SU-DHL-6 (cell line): ENCODE data around the gene KRT4.

Experiments
- H2AFZ ChIP-seq: fragments of 200-600 bp; sonication (generic); 2 replicates; pipeline ENCODE4 v1.6.1; 2014; ENCODE audit warnings: low read depth, mild to moderate bottlenecking, moderate library complexity, mixed read lengths, antibody characterized with exemption, low read length; ENCODE audit not compliant: severe bottlenecking
- H3F3A ChIP-seq: fragments of 200-600 bp; shearing (Covaris generic); 2 replicates; pipeline ENCODE4 v1.6.0; 2016; ENCODE audit warnings: antibody characterized with exemption, mild to moderate bottlenecking; ENCODE audit not compliant: insufficient read depth
- H3K27ac ChIP-seq: fragments of 200-600 bp; sonication (generic); 2 replicates; pipeline ENCODE4 v1.5.1; 2016; ENCODE audit warnings: low read depth, mild to moderate bottlenecking, low read length, moderate library complexity, mixed read lengths
- H3K27me3 ChIP-seq: fragments of 200-600 bp; sonication (generic), shearing (Covaris generic); 2 replicates; pipeline ENCODE4 v1.6.0; 2014; ENCODE audit warnings: mild to moderate bottlenecking, low read length
- H3K36me3 ChIP-seq: fragments of 200-600 bp; sonication (generic); 2 replicates; pipeline ENCODE4 v1.6.1; 2014; ENCODE audit warnings: mild to moderate bottlenecking, low read length, mixed read lengths
- H3K4me2 ChIP-seq: fragments of 300-600, 200-600 bp; shearing (Covaris generic), sonication (generic); 2 replicates; pipeline ENCODE4 v1.6.0; 2014; ENCODE audit warnings: low read length, low read depth, mild to moderate bottlenecking; ENCODE audit not compliant: poor library complexity, severe bottlenecking
- H3K4me3 ChIP-seq: fragments of 200-600 bp; sonication (generic); 2 replicates; pipeline ENCODE4 v1.5.1; 2014; ENCODE audit warnings: antibody characterized with exemption, low read length, mild to moderate bottlenecking, mixed read lengths; ENCODE audit not compliant: insufficient read depth, poor library complexity, severe bottlenecking
- H3K79me2 ChIP-seq: fragments of 200-600 bp; sonication (generic); 2 replicates; pipeline ENCODE4 v1.6.1; 2014; ENCODE audit warnings: mild to moderate bottlenecking, low read length, moderate library complexity; ENCODE audit not compliant: insufficient read depth
- H3K9ac ChIP-seq: fragments of 200-600 bp; sonication (generic); 2 replicates; pipeline ENCODE4 v1.7.0; 2014; ENCODE audit warnings: mild to moderate bottlenecking, low read length
- H3K9me2 ChIP-seq: fragments of 200-600 bp; sonication (generic); replicated peaks from 2 replicates; pipeline ENCODE4 v1.6.1; 2014; ENCODE audit warnings: low read length; ENCODE audit not compliant: insufficient read depth
- H3K9me3 ChIP-seq: fragments of 200-600 bp; sonication (generic); 2 replicates; pipeline ENCODE4 v1.6.1; 2014; ENCODE audit warnings: low read length, mixed read lengths; ENCODE audit not compliant: insufficient read depth
- H4K20me1 ChIP-seq: fragments of 200-600 bp; sonication (generic); 2 replicates; pipeline ENCODE4 v1.6.1; 2014; ENCODE audit warnings: low read depth, mild to moderate bottlenecking, antibody characterized with exemption, low read length, moderate library complexity, mixed read lengths
- CTCF ChIP-seq: fragments of 200-600 bp; sonication (generic); IDR thresholded peaks from one replicate; pipeline ENCODE4 v1.5.1; 2017; ENCODE audit warnings: antibody characterized with exemption, mild to moderate bottlenecking, low read length, moderate library complexity; ENCODE audit not compliant: insufficient read depth, poor library complexity, severe bottlenecking
- EZH2phosphoT487 ChIP-seq: fragments of 200-600 bp; sonication (generic), shearing (Covaris generic); conservative IDR thresholded peaks from 2 replicates; pipeline ENCODE4 v1.6.1; 2018; ENCODE audit warnings: mild to moderate bottlenecking, antibody characterized with exemption, low read length, moderate library complexity, mixed read lengths

KRT4 gene

DNA sequence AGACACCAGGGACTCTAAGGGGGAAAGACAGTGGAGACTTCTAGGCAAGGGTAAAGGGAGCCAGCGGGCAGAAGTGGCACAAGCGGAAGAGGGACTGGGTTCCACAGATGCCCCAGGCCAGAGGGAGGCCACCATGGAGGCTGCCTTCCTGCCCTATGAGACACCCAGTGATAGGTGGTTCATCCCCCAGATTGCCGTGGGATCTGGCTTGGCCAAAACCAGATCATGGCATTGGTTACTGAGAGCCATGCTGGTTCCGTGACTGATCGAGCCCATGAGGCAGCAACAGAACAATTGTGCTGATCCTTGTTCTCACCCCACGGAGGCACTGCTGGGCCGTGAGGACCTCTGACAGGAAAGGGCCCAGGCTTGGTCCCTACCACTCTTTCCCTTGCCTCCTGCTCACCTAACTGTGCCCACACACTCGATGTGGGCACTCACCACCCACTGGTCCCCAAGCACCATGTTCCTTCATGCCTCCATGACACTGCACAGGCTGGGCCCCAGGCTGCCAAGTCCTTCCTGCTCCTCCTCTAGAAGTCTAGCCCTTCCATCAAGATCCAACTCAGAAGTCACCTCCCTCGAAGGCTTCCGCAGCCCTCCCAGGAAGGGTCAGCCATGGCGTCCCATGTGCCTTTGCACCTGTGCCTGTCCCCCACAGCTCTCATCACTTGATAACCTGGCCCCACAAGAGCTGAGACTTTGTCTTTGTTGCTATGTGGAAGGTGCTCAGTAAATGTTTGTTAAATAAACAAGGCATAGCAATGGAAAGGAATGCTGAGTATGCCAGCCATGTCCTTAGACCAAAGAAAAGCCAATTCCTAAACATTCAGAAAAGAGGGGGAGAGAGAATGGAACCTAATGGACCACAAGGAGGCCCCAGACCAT lies 12.9 kb upstream of the KRT4 start:
- Histone ChIP-seq H3K9ac (no peak overlapping the region), H3F3A (no peaks in the 10 kb centered on the region), H3K4me2 (no peak overlapping the region), H2AFZ (no peak overlapping the region), H3K4me3 (no peak overlapping the region), H3K9me2 (no peaks in the 10 kb centered on the region), H3K36me3 (no peaks in the 10 kb centered on the region), H3K27ac (no peak overlapping the region), H3K9me3 (no peaks in the 10 kb centered on the region), H3K27me3 (0 out of 2 replicates have a peak, but pooled peaks cover 4% of the 10 kb centered on the region), H3K79me2 (no peaks in the 10 kb centered on the region), H4K20me1 (no peaks in the 10 kb centered on the region)
- TF ChIP-seq EZH2phosphoT487 (no peak), CTCF (no peak)

GRCh38 chr12:52825961-52826360 lies 12.0 kb upstream of the KRT4 start:
- H3K27me3 ChIP-seq, result 0 out of 2 replicates have a peak, but pooled peaks cover 4% of the 10 kb centered on the region
- no peaks in the 10 kb centered on the region for H4K20me1 ChIP-seq
- H3K9ac ChIP-seq, result no peak overlapping the region
- no peaks in the 10 kb centered on the region for H3K36me3 ChIP-seq
- no peaks in the 10 kb centered on the region for H3K79me2 ChIP-seq
- no peak overlapping the region for H2AFZ ChIP-seq
- H3K9me2 ChIP-seq, result no peaks in the 10 kb centered on the region
- no peaks in the 10 kb centered on the region for H3F3A ChIP-seq
- no peak overlapping the region for H3K4me2 ChIP-seq
- H3K27ac ChIP-seq, result no peak overlapping the region
- H3K9me3 ChIP-seq, result no peaks in the 10 kb centered on the region
- no peak overlapping the region for H3K4me3 ChIP-seq
- TF ChIP-seq EZH2phosphoT487 (no peak), CTCF (no peak)

DNA sequence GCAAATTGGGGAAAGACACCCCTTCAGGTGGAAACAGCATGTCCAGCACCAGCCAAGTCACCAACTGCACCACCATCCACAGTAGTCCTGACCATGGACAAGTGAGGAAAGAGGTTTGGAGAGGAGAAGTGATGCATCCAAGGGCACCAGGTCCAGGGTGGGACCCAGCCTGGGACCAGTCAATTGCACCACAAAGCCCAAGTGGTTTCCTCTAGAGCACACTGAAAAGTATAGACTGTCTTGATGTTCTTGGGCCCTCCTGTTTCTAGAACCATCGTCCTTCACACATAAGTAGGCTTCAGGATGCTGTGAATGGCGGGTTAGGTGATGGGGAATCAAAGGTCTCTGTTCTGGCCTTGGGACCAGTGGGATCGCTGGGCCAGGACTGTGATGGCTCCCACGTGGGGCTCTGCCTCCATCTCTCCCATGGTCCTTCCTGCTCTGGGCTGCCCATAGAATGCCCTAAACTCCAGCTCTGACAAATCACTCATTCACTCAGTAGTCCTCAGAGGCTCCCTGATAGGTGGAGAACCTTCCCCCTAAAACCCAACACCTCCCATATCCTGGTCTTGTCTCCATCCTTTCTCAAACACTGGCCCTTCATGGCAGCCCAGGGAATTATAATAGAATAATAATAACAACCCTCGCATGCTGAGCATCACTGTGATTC lies 11.0 kb upstream of the KRT4 start:
- Histone ChIP-seq H3K9me3 (no peaks in the 10 kb centered on the region), H3K27ac (no peak overlapping the region), H3K9me2 (no peaks in the 10 kb centered on the region), H3K4me3 (no peak overlapping the region), H3K36me3 (no peaks in the 10 kb centered on the region), H3K9ac (no peak overlapping the region), H3K79me2 (no peaks in the 10 kb centered on the region), H4K20me1 (no peaks in the 10 kb centered on the region), H2AFZ (no peak overlapping the region), H3F3A (no peaks in the 10 kb centered on the region), H3K27me3 (0 out of 2 replicates have a peak, but pooled peaks cover 4% of the 10 kb centered on the region), H3K4me2 (no peak overlapping the region)
- TF ChIP-seq CTCF, result no peak
